Astrocyte (in vitro differentiated cells and primary cell): ENCODE data around the gene EPN3. TPM values are rescaled to one million over a fixed set of nuclear protein-coding genes. Genes with fewer than 3 reads are reported as not detected.

Source experiments
- DNase-seq: peaks from one replicate; pipeline ENCODE4 v3.0.0-alpha.2; 2010; ENCODE audit warnings: low read depth
- FAIRE-seq: peaks from 2 replicates; lab custom pipeline; 2011; peaks lifted over from hg19 to GRCh38; lab: Jason Lieb, UNC
- H2AFZ ChIP-seq: 2 replicates; pipeline ENCODE4 v1.6.0; 2012; ENCODE audit warnings: low read depth, low read length, inconsistent platforms
- H3K27ac ChIP-seq: 2 replicates; pipeline ENCODE4 v1.5.1; 2011; ENCODE audit warnings: low read depth, low read length, inconsistent platforms
- H3K27me3 ChIP-seq: 2 replicates; pipeline ENCODE4 v1.6.0; 2011; ENCODE audit warnings: low read length, inconsistent platforms; ENCODE audit not compliant: insufficient read depth
- H3K36me3 ChIP-seq: 2 replicates; pipeline ENCODE4 v1.5.1; 2011; ENCODE audit warnings: low read length, inconsistent platforms; ENCODE audit not compliant: insufficient read depth
- H3K4me1 ChIP-seq: 2 replicates; pipeline ENCODE4 v1.5.1; 2011; ENCODE audit warnings: low read length, inconsistent platforms; ENCODE audit not compliant: insufficient read depth
- H3K4me2 ChIP-seq: 2 replicates; pipeline ENCODE4 v1.6.0; 2012; ENCODE audit warnings: low read length, inconsistent platforms
- H3K4me3 ChIP-seq: 2 replicates; pipeline ENCODE4 v1.5.1; 2011; ENCODE audit warnings: low read depth, mild to moderate bottlenecking, low read length, inconsistent platforms; ENCODE audit not compliant: insufficient read depth
- H3K79me2 ChIP-seq: 2 replicates; pipeline ENCODE4 v1.6.0; 2012; ENCODE audit warnings: mild to moderate bottlenecking, low read length, inconsistent platforms; ENCODE audit not compliant: insufficient read depth
- H3K9ac ChIP-seq: 2 replicates; pipeline ENCODE4 v1.6.0; 2012; ENCODE audit warnings: mild to moderate bottlenecking, low read length, inconsistent platforms
- H3K9me3 ChIP-seq: 2 replicates; pipeline ENCODE4 v1.5.1; 2012; ENCODE audit warnings: low read depth, mild to moderate bottlenecking, low read length, inconsistent platforms; ENCODE audit not compliant: insufficient read depth
- H4K20me1 ChIP-seq: 2 replicates; pipeline ENCODE4 v1.6.0; 2012; ENCODE audit warnings: low read length, inconsistent platforms; ENCODE audit not compliant: insufficient read depth
- H3K27ac Mint-ChIP-seq: one replicate; pipeline ENCODE4 v1.8.0; 2021; ENCODE audit warnings: mild to moderate bottlenecking, mixed read lengths; ENCODE audit not compliant: unreplicated experiment
- H3K27me3 Mint-ChIP-seq: one replicate; pipeline ENCODE4 v1.8.0; 2021; ENCODE audit warnings: low read depth, mixed read lengths; ENCODE audit not compliant: unreplicated experiment
- H3K36me3 Mint-ChIP-seq: one replicate; pipeline ENCODE4 v1.8.0; 2021; ENCODE audit warnings: low read depth, mixed read lengths; ENCODE audit not compliant: unreplicated experiment
- H3K4me1 Mint-ChIP-seq: one replicate; pipeline ENCODE4 v1.8.0; 2021; ENCODE audit warnings: low read depth, mixed read lengths; ENCODE audit not compliant: unreplicated experiment
- H3K4me3 Mint-ChIP-seq: one replicate; pipeline ENCODE4 v1.8.0; 2021; ENCODE audit warnings: mild to moderate bottlenecking, moderate library complexity, mixed read lengths; ENCODE audit not compliant: unreplicated experiment
- H3K9me3 Mint-ChIP-seq: one replicate; pipeline ENCODE4 v1.8.0; 2021; ENCODE audit warnings: mild to moderate bottlenecking, mixed read lengths; ENCODE audit not compliant: unreplicated experiment
- CTCF ChIP-seq: IDR thresholded peaks from 2 replicates; pipeline ENCODE4 v1.5.1; 2011; ENCODE audit warnings: low read depth, mild to moderate bottlenecking, inconsistent platforms, low read length, moderate library complexity; ENCODE audit not compliant: insufficient read depth
- EZH2 ChIP-seq: IDR thresholded peaks from 2 replicates; pipeline ENCODE4 v1.6.1; 2012; ENCODE audit warnings: mild to moderate bottlenecking, low read length, inconsistent platforms; ENCODE audit not compliant: insufficient read depth
- total RNA-seq: library from RNA; stranded (reverse); gene quantifications from 2 replicates; pipeline ENCODE4 v1.2.1, GENCODE V29; 2021

Gene EPN3
- total RNA-seq, 1 donor from 2014 or later = 1.7 TPM

GRCh38 chr17:50584116-50584515 is 51.6 kb downstream of the EPN3 start:
- Histone ChIP-seq H3K27ac (no peak overlapping the region), H3K4me2 (no peak overlapping the region), H3K9ac (no peak overlapping the region), H3K4me3 (no peak overlapping the region), H4K20me1 (no peaks in the 10 kb centered on the region), H3K27me3 (peaks cover under 1% of the 10 kb centered on the region), H3K4me1 (no peaks in the 10 kb centered on the region), H2AFZ (no peak overlapping the region), H3K9me3 (no peaks in the 10 kb centered on the region), H3K79me2 (no peaks in the 10 kb centered on the region), H3K36me3 (no peaks in the 10 kb centered on the region)
- Mint-ChIP-seq H3K27me3 (peaks cover 68% of the 10 kb centered on the region), H3K4me1 (peaks cover 2% of the 10 kb centered on the region), H3K36me3 (peaks cover 3% of the 10 kb centered on the region), H3K9me3 (peaks cover 10% of the 10 kb centered on the region), H3K27ac (peak overlapping the region; percentile 36), H3K4me3 (no peak overlapping the region)
- no peak for DNase-seq
- FAIRE-seq = no peak
- TF ChIP-seq EZH2 (no peak), CTCF (no peak)

- Histone ChIP-seq H4K20me1 (no peaks in the 10 kb centered on the region), H3K27me3 (no peaks in the 10 kb centered on the region), H3K27ac (no peak overlapping the region), H3K4me1 (peaks cover 4% of the 10 kb centered on the region), H3K9ac (no peak overlapping the region), H3K36me3 (no peaks in the 10 kb centered on the region), H3K4me3 (no peak overlapping the region), H3K4me2 (no peak overlapping the region), H3K79me2 (no peaks in the 10 kb centered on the region), H3K9me3 (no peaks in the 10 kb centered on the region), H2AFZ (no peak overlapping the region)
- no peak overlapping the region for H3K4me3 Mint-ChIP-seq
- H3K9me3 Mint-ChIP-seq = peaks cover 10% of the 10 kb centered on the region
- H3K36me3 Mint-ChIP-seq = peaks cover 3% of the 10 kb centered on the region
- DNase-seq (no peak), FAIRE-seq (no peak)
- H3K27ac Mint-ChIP-seq = no peak overlapping the region
- H3K4me1 Mint-ChIP-seq = peaks cover 4% of the 10 kb centered on the region
- no peak for TF ChIP-seq EZH2
- H3K27me3 Mint-ChIP-seq = peaks cover 71% of the 10 kb centered on the region
Measured at GRCh38 chr17:50584749-50585148, 52.2 kb downstream of the EPN3 start.

GRCh38 chr17:50585346-50585745 is 52.8 kb downstream of the EPN3 start:
- peaks cover 10% of the 10 kb centered on the region for H3K9me3 Mint-ChIP-seq
- H3K27me3 Mint-ChIP-seq = peaks cover 71% of the 10 kb centered on the region
- H3K27me3 ChIP-seq = no peaks in the 10 kb centered on the region
- no peaks in the 10 kb centered on the region for H3K9me3 ChIP-seq
- no peak overlapping the region for H3K4me3 ChIP-seq
- H3K4me1 ChIP-seq = peaks cover 5% of the 10 kb centered on the region
- no peak overlapping the region for H3K27ac ChIP-seq
- no peak for DNase-seq
- H4K20me1 ChIP-seq = no peaks in the 10 kb centered on the region
- H3K4me3 Mint-ChIP-seq = no peak overlapping the region
- H3K36me3 Mint-ChIP-seq = peaks cover 3% of the 10 kb centered on the region
- H2AFZ ChIP-seq = no peak overlapping the region
- TF ChIP-seq EZH2 (no peak), CTCF (no peak)
- no peak for FAIRE-seq
- no peaks in the 10 kb centered on the region for H3K36me3 ChIP-seq
- H3K4me2 ChIP-seq = no peak overlapping the region
- H3K27ac Mint-ChIP-seq = no peak overlapping the region
- peaks cover 6% of the 10 kb centered on the region for H3K4me1 Mint-ChIP-seq
- H3K79me2 ChIP-seq = no peaks in the 10 kb centered on the region
- H3K9ac ChIP-seq = no peak overlapping the region
